ENCODE measurements around the gene MROH2B. TPM values are rescaled to one million over a fixed set of nuclear protein-coding genes. Genes with fewer than 3 reads are reported as not detected.

Gene MROH2B
- total RNA-seq, 3 donors from 2014 or later, result not detected

DNA sequence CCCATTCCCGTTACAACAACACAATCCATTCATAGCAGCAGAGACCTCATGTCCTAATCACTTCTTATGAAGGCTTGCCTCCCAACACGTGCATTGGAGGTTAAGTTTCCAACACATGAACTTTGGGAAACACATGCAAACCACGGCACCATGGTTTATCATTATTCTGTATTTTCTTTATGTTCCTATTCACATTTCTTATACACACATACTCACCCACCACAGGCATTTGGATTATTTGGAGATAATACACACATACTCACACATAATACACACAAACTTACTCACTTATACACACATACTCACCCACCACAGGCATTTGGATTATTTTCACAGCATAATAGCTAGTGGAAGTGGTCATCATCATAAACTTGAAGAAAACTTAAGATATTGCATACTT, 86.3 kb downstream of the MROH2B start:
- intact Hi-C loops (cut with DNase I; ENCODE audit: low total_unique reads), result no loop called here
- Histone ChIP-seq H3K4me1 (no peaks in the 10 kb centered on the region), H3K9me3 (no peaks in the 10 kb centered on the region), H3K4me3 (no peak overlapping the region), H3K27me3 (no peaks in the 10 kb centered on the region), H3K36me3 (no peaks in the 10 kb centered on the region), H3K27ac (no peak overlapping the region)
- DNase-seq (ENCODE audit: low spot score in 2 of 2), result no peak
- TF ChIP-seq POLR2AphosphoS5 (IDR thresholded peaks at IDR 0.05), result no peak
- TF ChIP-seq, protein P1, sequence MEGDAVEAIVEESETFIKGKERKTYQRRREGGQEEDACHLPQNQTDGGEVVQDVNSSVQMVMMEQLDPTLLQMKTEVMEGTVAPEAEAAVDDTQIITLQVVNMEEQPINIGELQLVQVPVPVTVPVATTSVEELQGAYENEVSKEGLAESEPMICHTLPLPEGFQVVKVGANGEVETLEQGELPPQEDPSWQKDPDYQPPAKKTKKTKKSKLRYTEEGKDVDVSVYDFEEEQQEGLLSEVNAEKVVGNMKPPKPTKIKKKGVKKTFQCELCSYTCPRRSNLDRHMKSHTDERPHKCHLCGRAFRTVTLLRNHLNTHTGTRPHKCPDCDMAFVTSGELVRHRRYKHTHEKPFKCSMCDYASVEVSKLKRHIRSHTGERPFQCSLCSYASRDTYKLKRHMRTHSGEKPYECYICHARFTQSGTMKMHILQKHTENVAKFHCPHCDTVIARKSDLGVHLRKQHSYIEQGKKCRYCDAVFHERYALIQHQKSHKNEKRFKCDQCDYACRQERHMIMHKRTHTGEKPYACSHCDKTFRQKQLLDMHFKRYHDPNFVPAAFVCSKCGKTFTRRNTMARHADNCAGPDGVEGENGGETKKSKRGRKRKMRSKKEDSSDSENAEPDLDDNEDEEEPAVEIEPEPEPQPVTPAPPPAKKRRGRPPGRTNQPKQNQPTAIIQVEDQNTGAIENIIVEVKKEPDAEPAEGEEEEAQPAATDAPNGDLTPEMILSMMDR (IDR thresholded peaks at IDR 0.05), result no peak
- no peak for TF ChIP-seq POLR2A (IDR thresholded peaks at IDR 0.05)

DNA sequence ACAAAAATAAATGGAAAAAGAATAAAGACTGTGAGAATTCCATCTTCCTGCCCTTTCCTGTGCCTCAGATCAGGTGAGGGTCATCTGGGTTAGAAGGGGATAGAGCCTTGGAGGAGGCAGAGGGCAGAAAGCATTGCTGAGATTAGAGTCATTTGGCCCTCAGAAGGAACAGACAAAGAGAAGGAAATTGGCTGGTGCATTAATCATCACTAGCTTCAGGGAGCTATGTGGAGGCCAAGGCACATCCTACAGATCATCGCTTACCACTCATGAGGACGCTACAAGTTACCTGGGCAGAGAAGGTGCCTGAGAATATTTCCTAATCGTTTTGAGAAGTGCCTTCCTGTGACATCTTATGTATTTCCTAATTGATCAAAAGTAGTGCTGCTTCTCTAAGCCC, 87.4 kb downstream of the MROH2B start:
- H3K4me1 ChIP-seq, result no peaks in the 10 kb centered on the region
- H3K9me3 ChIP-seq, result no peaks in the 10 kb centered on the region
- no peak overlapping the region for H3K27ac ChIP-seq
- intact Hi-C loops (cut with DNase I; ENCODE audit: low total_unique reads), result no loop called here
- H3K36me3 ChIP-seq, result no peaks in the 10 kb centered on the region
- DNase-seq (ENCODE audit: low spot score in 2 of 2), result no peak
- TF ChIP-seq, protein P1 (IDR thresholded peaks at IDR 0.05), result no peak
- no peak for TF ChIP-seq POLR2AphosphoS5 (IDR thresholded peaks at IDR 0.05)
- no peak for TF ChIP-seq POLR2A (IDR thresholded peaks at IDR 0.05)
- no peak overlapping the region for H3K4me3 ChIP-seq
- H3K27me3 ChIP-seq, result no peaks in the 10 kb centered on the region

DNA sequence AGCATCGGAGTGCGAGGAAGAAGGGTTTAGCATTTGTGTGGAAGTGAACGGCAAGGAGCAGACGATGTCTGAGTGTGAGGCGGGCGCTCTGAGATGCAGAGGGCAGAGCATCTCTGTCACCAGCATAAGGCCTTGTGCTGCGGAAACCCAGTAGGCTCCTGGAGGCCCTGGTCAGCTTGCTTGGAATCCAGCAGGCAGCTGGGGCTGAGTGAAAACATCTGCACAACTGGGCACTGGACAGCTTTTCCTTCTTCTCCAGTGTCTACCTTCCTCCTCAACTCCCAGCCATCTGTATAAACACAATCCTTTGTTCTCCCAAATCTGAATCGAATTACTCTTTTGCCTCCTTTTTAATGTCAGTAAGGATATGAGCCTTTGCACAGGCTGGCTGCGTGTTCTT, 89.7 kb downstream of the MROH2B start:
- Histone ChIP-seq H3K4me3 (no peak overlapping the region), H3K36me3 (no peaks in the 10 kb centered on the region), H3K9me3 (no peaks in the 10 kb centered on the region), H3K4me1 (no peaks in the 10 kb centered on the region), H3K27ac (no peak overlapping the region), H3K27me3 (no peaks in the 10 kb centered on the region)
- DNase-seq (ENCODE audit: low spot score in 2 of 2), result no peak
- TF ChIP-seq POLR2A (IDR thresholded peaks at IDR 0.05) (no peak), POLR2AphosphoS5 (IDR thresholded peaks at IDR 0.05) (no peak)
- intact Hi-C loops (cut with DNase I; ENCODE audit: low total_unique reads), result no loop called here

DNA sequence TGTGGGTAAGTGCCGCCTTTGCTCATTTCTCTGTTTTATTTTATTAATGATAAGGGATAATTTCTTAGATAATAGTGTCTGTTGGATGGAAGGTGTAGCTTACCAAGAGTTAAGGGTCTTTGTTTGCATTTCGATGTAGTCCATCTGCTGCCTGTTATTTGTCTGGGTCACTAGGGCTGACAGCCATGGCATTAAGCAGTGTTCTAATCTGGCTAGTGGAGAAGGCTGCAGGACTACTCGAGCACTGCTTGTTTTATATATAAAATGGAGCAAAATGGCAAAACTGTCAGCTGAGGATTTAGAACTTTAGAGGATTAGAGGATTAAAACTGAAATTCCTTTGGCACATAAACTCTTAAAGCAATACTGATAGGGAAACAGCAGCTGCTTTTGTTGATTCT, 94.3 kb downstream of the MROH2B start:
- H3K27me3 ChIP-seq, result no peaks in the 10 kb centered on the region
- no peaks in the 10 kb centered on the region for H3K9me3 ChIP-seq
- no peak overlapping the region for H3K4me3 ChIP-seq
- no peaks in the 10 kb centered on the region for H3K36me3 ChIP-seq
- intact Hi-C loops (cut with DNase I; ENCODE audit: low total_unique reads), result no loop called here
- no peaks in the 10 kb centered on the region for H3K4me1 ChIP-seq
- no peak overlapping the region for H3K27ac ChIP-seq
- no peak for TF ChIP-seq POLR2A (IDR thresholded peaks at IDR 0.05)
- no peak for TF ChIP-seq POLR2AphosphoS5 (IDR thresholded peaks at IDR 0.05)
- TF ChIP-seq, protein P1 (IDR thresholded peaks at IDR 0.05), result no peak
- DNase-seq (ENCODE audit: low spot score in 2 of 2), result no peak

DNA sequence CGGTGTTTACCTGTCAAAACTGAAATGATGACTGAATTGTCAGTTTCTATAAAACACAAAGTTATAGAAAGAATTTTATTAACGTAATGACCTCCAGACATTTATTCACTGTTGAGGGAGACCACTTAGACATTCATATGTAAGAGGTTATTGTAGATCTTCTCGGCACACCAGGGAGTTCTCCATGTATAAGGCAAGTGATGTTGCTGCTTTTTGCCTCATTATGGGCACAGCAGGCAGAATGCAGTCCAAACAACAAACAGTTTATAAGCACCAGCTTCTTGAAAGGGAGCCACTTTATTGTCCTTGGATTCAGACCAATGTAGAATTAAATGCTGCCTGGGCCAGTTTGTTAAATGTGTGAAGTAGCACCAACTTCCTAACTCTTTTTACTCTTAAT, 95.1 kb downstream of the MROH2B start:
- Histone ChIP-seq H3K27ac (no peak overlapping the region), H3K27me3 (no peaks in the 10 kb centered on the region), H3K36me3 (no peaks in the 10 kb centered on the region), H3K9me3 (no peaks in the 10 kb centered on the region), H3K4me3 (no peak overlapping the region), H3K4me1 (no peaks in the 10 kb centered on the region)
- no peak for TF ChIP-seq POLR2AphosphoS5 (IDR thresholded peaks at IDR 0.05)
- no peak for TF ChIP-seq POLR2A (IDR thresholded peaks at IDR 0.05)
- TF ChIP-seq, protein P1 (IDR thresholded peaks at IDR 0.05), result no peak
- intact Hi-C loops (cut with DNase I; ENCODE audit: low total_unique reads), result no loop called here
- DNase-seq (ENCODE audit: low spot score in 2 of 2), result no peak
